HepG2 (cell line): ENCODE data around the gene NDUFS7. TPM values are rescaled to one million over a fixed set of nuclear protein-coding genes. Genes with fewer than 3 reads are reported as not detected.

Experiments
- AHR ChIP-seq: IDR thresholded peaks from 2 replicates; pipeline ENCODE4 v1.6.1; 2018; ENCODE audit warnings: missing genetic modification reagents, missing compliant biosample characterization
- BCL3 ChIP-seq: sonication (generic); formaldehyde crosslinking; IDR thresholded peaks from 2 replicates; pipeline ENCODE4 v1.5.1; 2020; ENCODE audit warnings: mild to moderate bottlenecking, missing genetic modification reagents, moderate library complexity
- HOXA9 ChIP-seq: sonication (generic); formaldehyde crosslinking; IDR thresholded peaks from 2 replicates; pipeline ENCODE4 v1.8.1; 2022; ENCODE audit warnings: missing genetic modification reagents, mild to moderate bottlenecking, moderate library complexity, borderline replicate concordance
- MTA3 ChIP-seq: sonication (generic); formaldehyde crosslinking; IDR thresholded peaks from 2 replicates; pipeline ENCODE4 v1.4.0; 2020; ENCODE audit warnings: missing genetic modification reagents
- NR2C2 ChIP-seq: sonication (generic); formaldehyde crosslinking; IDR thresholded peaks from 2 replicates; pipeline ENCODE4 v1.4.0; 2020; ENCODE audit warnings: missing genetic modification reagents, mild to moderate bottlenecking, moderate library complexity, borderline replicate concordance
- SATB2 ChIP-seq: sonication (generic); formaldehyde crosslinking; IDR thresholded peaks from 2 replicates; pipeline ENCODE4 v1.5.0; 2020; ENCODE audit warnings: missing genetic modification reagents
- THYN1 ChIP-seq: sonication (generic); formaldehyde crosslinking; IDR thresholded peaks from 2 replicates; pipeline ENCODE4 v1.8.1; 2023; ENCODE audit warnings: low read depth, mild to moderate bottlenecking, moderate library complexity, missing genetic modification reagents, borderline replicate concordance
- ZBTB20 ChIP-seq: sonication (generic); formaldehyde crosslinking; IDR thresholded peaks from 2 replicates; pipeline ENCODE4 v1.8.1; 2023; ENCODE audit warnings: missing genetic modification reagents, low read depth, mild to moderate bottlenecking, borderline replicate concordance
- ZNF138 ChIP-seq: sonication (generic); formaldehyde crosslinking; IDR thresholded peaks from 2 replicates; pipeline ENCODE4 v1.5.0; 2020; ENCODE audit warnings: mild to moderate bottlenecking, low read depth, missing genetic modification reagents
- ZNF232 ChIP-seq: sonication (generic); formaldehyde crosslinking; IDR thresholded peaks from 2 replicates; pipeline ENCODE4 v1.4.0; 2020; ENCODE audit warnings: missing genetic modification reagents, borderline replicate concordance
- ZNF484 ChIP-seq: sonication (generic); formaldehyde crosslinking; IDR thresholded peaks from 2 replicates; pipeline ENCODE4 v1.5.1; 2020; ENCODE audit warnings: mild to moderate bottlenecking, low read depth, missing genetic modification reagents, borderline replicate concordance
- ZNF550 ChIP-seq: sonication (generic); formaldehyde crosslinking; IDR thresholded peaks from 2 replicates; pipeline ENCODE4 v1.4.0; 2020; ENCODE audit warnings: mild to moderate bottlenecking, missing genetic modification reagents, borderline replicate concordance
- ZNF615 ChIP-seq: sonication (generic); formaldehyde crosslinking; IDR thresholded peaks from 2 replicates; pipeline ENCODE4 v1.5.0; 2020; ENCODE audit warnings: mild to moderate bottlenecking, missing genetic modification reagents, borderline replicate concordance
- ZNF660 ChIP-seq: sonication (generic); formaldehyde crosslinking; IDR thresholded peaks from 2 replicates; pipeline ENCODE4 v1.5.1; 2020; ENCODE audit warnings: mild to moderate bottlenecking, low read depth, missing genetic modification reagents, borderline replicate concordance
- polyA plus RNA-seq, 8 experiments: library from polyadenylated mRNA; depleted of rRNA in 3 of 8; stranded (reverse) in 7 of 8; unstranded in 1 of 8; fragments of >200 nt; fragmentation: Illumina TruSeq in 4 of 8; extraction: Trizol in 4 of 8; gene quantifications; 2 replicates each; pipeline versions ENCODE4 v1.2.1 to v1.2.3, GENCODE V29; 2011 to 2016; ENCODE audit warnings: low read depth in 4 of 8, missing spikeins in 1 of 8, mixed read lengths in 1 of 8; ENCODE audit not compliant: insufficient read depth in 1 of 8
- total RNA-seq, 5 experiments: library from RNA; depleted of rRNA; stranded (reverse); fragments of >200 nt; fragmentation: Illumina TruSeq; extraction: Trizol; gene quantifications; 2 replicates each; pipeline ENCODE4 v1.2.3, GENCODE V29; 2016; ENCODE audit warnings: low read depth in 1 of 5
- TF ChIP-seq, protein P1 (sequence below): sonication (generic); formaldehyde crosslinking; IDR thresholded peaks from 2 replicates; pipeline ENCODE4 v1.9.0; 2021; ENCODE audit warnings: mild to moderate bottlenecking, missing genetic modification reagents
- TF ChIP-seq, protein P2 (sequence below): sonication (generic); formaldehyde crosslinking; IDR thresholded peaks from 2 replicates; pipeline ENCODE4 v1.5.0; 2020; ENCODE audit warnings: missing genetic modification reagents
- TF ChIP-seq, protein P3 (sequence below): sonication (generic); formaldehyde crosslinking; IDR thresholded peaks from 2 replicates; pipeline ENCODE4 v1.4.0; 2020; ENCODE audit warnings: missing genetic modification reagents

The NDUFS7 gene
- total and polyA plus RNA-seq, 2 of the 13 experiments (the other 11 are each of a cell fraction or from before 2014, with no cell fraction given), result 34.3 to 66.9 TPM

- TF ChIP-seq MTA3 (no peak), BCL3 (CRISPR knock-in tag) (peak; percentile 52; the same call in 1 of the 2 replicates), ZNF484 (CRISPR knock-in tag) (no peak), ZBTB20 (CRISPR knock-in tag) (0 out of 2 replicates have a peak, but pooled peaks have one; percentile 48), ZNF232 (CRISPR knock-in tag) (no peak), AHR (no peak; the same call in 1 of the 2 replicates), NR2C2 (CRISPR knock-in tag) (peak; percentile 59; the same call in 1 of the 2 replicates), THYN1 (CRISPR knock-in tag) (no peak), ZNF615 (0 out of 2 replicates have a peak, but pooled peaks have one; percentile 47), ZNF660 (CRISPR knock-in tag) (no peak), ZNF550 (CRISPR knock-in tag) (no peak), SATB2 (no peak), ZNF138 (CRISPR knock-in tag) (no peak; the same call in 1 of the 2 replicates), HOXA9 (no peak)
- TF ChIP-seq, protein P1, sequence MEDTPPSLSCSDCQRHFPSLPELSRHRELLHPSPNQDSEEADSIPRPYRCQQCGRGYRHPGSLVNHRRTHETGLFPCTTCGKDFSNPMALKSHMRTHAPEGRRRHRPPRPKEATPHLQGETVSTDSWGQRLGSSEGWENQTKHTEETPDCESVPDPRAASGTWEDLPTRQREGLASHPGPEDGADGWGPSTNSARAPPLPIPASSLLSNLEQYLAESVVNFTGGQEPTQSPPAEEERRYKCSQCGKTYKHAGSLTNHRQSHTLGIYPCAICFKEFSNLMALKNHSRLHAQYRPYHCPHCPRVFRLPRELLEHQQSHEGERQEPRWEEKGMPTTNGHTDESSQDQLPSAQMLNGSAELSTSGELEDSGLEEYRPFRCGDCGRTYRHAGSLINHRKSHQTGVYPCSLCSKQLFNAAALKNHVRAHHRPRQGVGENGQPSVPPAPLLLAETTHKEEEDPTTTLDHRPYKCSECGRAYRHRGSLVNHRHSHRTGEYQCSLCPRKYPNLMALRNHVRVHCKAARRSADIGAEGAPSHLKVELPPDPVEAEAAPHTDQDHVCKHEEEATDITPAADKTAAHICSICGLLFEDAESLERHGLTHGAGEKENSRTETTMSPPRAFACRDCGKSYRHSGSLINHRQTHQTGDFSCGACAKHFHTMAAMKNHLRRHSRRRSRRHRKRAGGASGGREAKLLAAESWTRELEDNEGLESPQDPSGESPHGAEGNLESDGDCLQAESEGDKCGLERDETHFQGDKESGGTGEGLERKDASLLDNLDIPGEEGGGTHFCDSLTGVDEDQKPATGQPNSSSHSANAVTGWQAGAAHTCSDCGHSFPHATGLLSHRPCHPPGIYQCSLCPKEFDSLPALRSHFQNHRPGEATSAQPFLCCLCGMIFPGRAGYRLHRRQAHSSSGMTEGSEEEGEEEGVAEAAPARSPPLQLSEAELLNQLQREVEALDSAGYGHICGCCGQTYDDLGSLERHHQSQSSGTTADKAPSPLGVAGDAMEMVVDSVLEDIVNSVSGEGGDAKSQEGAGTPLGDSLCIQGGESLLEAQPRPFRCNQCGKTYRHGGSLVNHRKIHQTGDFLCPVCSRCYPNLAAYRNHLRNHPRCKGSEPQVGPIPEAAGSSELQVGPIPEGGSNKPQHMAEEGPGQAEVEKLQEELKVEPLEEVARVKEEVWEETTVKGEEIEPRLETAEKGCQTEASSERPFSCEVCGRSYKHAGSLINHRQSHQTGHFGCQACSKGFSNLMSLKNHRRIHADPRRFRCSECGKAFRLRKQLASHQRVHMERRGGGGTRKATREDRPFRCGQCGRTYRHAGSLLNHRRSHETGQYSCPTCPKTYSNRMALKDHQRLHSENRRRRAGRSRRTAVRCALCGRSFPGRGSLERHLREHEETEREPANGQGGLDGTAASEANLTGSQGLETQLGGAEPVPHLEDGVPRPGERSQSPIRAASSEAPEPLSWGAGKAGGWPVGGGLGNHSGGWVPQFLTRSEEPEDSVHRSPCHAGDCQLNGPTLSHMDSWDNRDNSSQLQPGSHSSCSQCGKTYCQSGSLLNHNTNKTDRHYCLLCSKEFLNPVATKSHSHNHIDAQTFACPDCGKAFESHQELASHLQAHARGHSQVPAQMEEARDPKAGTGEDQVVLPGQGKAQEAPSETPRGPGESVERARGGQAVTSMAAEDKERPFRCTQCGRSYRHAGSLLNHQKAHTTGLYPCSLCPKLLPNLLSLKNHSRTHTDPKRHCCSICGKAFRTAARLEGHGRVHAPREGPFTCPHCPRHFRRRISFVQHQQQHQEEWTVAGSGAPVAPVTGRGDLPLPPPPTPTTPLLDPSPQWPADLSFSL, result no peak
- TF ChIP-seq, protein P2, sequence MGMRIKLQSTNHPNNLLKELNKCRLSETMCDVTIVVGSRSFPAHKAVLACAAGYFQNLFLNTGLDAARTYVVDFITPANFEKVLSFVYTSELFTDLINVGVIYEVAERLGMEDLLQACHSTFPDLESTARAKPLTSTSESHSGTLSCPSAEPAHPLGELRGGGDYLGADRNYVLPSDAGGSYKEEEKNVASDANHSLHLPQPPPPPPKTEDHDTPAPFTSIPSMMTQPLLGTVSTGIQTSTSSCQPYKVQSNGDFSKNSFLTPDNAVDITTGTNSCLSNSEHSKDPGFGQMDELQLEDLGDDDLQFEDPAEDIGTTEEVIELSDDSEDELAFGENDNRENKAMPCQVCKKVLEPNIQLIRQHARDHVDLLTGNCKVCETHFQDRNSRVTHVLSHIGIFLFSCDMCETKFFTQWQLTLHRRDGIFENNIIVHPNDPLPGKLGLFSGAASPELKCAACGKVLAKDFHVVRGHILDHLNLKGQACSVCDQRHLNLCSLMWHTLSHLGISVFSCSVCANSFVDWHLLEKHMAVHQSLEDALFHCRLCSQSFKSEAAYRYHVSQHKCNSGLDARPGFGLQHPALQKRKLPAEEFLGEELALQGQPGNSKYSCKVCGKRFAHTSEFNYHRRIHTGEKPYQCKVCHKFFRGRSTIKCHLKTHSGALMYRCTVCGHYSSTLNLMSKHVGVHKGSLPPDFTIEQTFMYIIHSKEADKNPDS (CRISPR knock-in tag), result no peak
- TF ChIP-seq, protein P3, sequence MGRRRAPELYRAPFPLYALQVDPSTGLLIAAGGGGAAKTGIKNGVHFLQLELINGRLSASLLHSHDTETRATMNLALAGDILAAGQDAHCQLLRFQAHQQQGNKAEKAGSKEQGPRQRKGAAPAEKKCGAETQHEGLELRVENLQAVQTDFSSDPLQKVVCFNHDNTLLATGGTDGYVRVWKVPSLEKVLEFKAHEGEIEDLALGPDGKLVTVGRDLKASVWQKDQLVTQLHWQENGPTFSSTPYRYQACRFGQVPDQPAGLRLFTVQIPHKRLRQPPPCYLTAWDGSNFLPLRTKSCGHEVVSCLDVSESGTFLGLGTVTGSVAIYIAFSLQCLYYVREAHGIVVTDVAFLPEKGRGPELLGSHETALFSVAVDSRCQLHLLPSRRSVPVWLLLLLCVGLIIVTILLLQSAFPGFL, result no peak
Observed at GRCh38 chr19:1400281-1401137, 16.8 kb downstream of the NDUFS7 start (continued).
